ENCODE data around the gene BMP8A.
"Not testable (repeated sequence)": the region's sequence is repeated elsewhere in the genome, so short reads cannot be mapped to it uniquely, and the experiment has no call there.

Gene BMP8A

GRCh38 chr1:39508857-39509305 is 17.4 kb downstream of the BMP8A start:
- H3K4me2 ChIP-seq (ENCODE audit: insufficient read depth, low read length), result no peak overlapping the region
- no peaks in the 10 kb centered on the region for H3K36me3 ChIP-seq (ENCODE audit: insufficient read depth, low read length)
- H3K9ac ChIP-seq (ENCODE audit: low read depth, low read length), result no peak overlapping the region
- H2AFZ ChIP-seq (ENCODE audit: low read depth, low read length), result no peak overlapping the region
- no peaks in the 10 kb centered on the region for H3K9me3 ChIP-seq (ENCODE audit: insufficient read depth, low read length, severe bottlenecking)
- H4K20me1 ChIP-seq (ENCODE audit: insufficient read depth, low read length), result no peaks in the 10 kb centered on the region
- DNase-seq (no peak), ATAC-seq (ENCODE audit: insufficient read depth, low read depth) (peak; percentile 49)
- no peak overlapping the region for H3K27ac ChIP-seq (ENCODE audit: low read length)
- H3K27me3 ChIP-seq (ENCODE audit: insufficient read depth, low read length, poor library complexity), result no peaks in the 10 kb centered on the region
- H3K4me3 ChIP-seq (ENCODE audit: low read depth in 1 of 2, low read length in 2 of 2), result no peak overlapping the region
- TF ChIP-seq CTCF (IDR thresholded peaks at IDR 0.05; ENCODE audit: borderline replicate concordance, extremely low read depth, low read length, poor library complexity, severe bottlenecking) (no peak), EZH2 (IDR thresholded peaks at IDR 0.05; ENCODE audit: borderline replicate concordance, low read depth, low read length, severe bottlenecking) (no peak)
- no peaks in the 10 kb centered on the region for H3K79me2 ChIP-seq (ENCODE audit: insufficient read depth, low read length)
- H3K4me1 ChIP-seq (ENCODE audit: insufficient read depth, low read length), result no peaks in the 10 kb centered on the region

GRCh38 chr1:39509360-39510009 is 18.0 kb downstream of the BMP8A start:
- peak; percentile 60 for ATAC-seq (ENCODE audit: insufficient read depth, low read depth)
- Histone ChIP-seq H3K79me2 (ENCODE audit: insufficient read depth, low read length) (no peaks in the 10 kb centered on the region), H3K9me3 (ENCODE audit: insufficient read depth, low read length, severe bottlenecking) (no peaks in the 10 kb centered on the region), H3K4me1 (ENCODE audit: insufficient read depth, low read length) (no peaks in the 10 kb centered on the region), H3K4me3 (ENCODE audit: low read depth in 1 of 2, low read length in 2 of 2) (no peak overlapping the region), H3K4me2 (ENCODE audit: insufficient read depth, low read length) (no peak overlapping the region), H3K27me3 (ENCODE audit: insufficient read depth, low read length, poor library complexity) (no peaks in the 10 kb centered on the region), H3K27ac (ENCODE audit: low read length) (no peak overlapping the region), H4K20me1 (ENCODE audit: insufficient read depth, low read length) (no peaks in the 10 kb centered on the region), H3K9ac (ENCODE audit: low read depth, low read length) (no peak overlapping the region), H2AFZ (ENCODE audit: low read depth, low read length) (no peak overlapping the region), H3K36me3 (ENCODE audit: insufficient read depth, low read length) (no peaks in the 10 kb centered on the region)
- peak; percentile 47 for DNase-seq
- TF ChIP-seq EZH2 (IDR thresholded peaks at IDR 0.05; ENCODE audit: borderline replicate concordance, low read depth, low read length, severe bottlenecking) (no peak), CTCF (IDR thresholded peaks at IDR 0.05; ENCODE audit: borderline replicate concordance, extremely low read depth, low read length, poor library complexity, severe bottlenecking) (no peak)

GRCh38 chr1:39510570-39511186 is 19.2 kb downstream of the BMP8A start:
- DNase-seq; H3K36me3 ChIP-seq (ENCODE audit: insufficient read depth, low read length); H3K79me2 ChIP-seq (ENCODE audit: insufficient read depth, low read length); ATAC-seq (ENCODE audit: insufficient read depth, low read depth); H3K9me3 ChIP-seq (ENCODE audit: insufficient read depth, low read length, severe bottlenecking); H3K4me2 ChIP-seq (ENCODE audit: insufficient read depth, low read length); H3K27me3 ChIP-seq (ENCODE audit: insufficient read depth, low read length, poor library complexity); H2AFZ ChIP-seq (ENCODE audit: low read depth, low read length); H3K27ac ChIP-seq (ENCODE audit: low read length); H3K4me1 ChIP-seq (ENCODE audit: insufficient read depth, low read length); H4K20me1 ChIP-seq (ENCODE audit: insufficient read depth, low read length); H3K9ac ChIP-seq (ENCODE audit: low read depth, low read length); H3K4me3 ChIP-seq (ENCODE audit: low read depth in 1 of 2, low read length in 2 of 2): not testable (repeated sequence)

GRCh38 chr1:39511477-39511876 is 20.0 kb downstream of the BMP8A start:
- H3K9me3 ChIP-seq (ENCODE audit: insufficient read depth, low read length, severe bottlenecking); H3K36me3 ChIP-seq (ENCODE audit: insufficient read depth, low read length); H3K79me2 ChIP-seq (ENCODE audit: insufficient read depth, low read length); H2AFZ ChIP-seq (ENCODE audit: low read depth, low read length); H3K4me1 ChIP-seq (ENCODE audit: insufficient read depth, low read length); ATAC-seq (ENCODE audit: insufficient read depth, low read depth); DNase-seq; H3K9ac ChIP-seq (ENCODE audit: low read depth, low read length); H3K4me3 ChIP-seq (ENCODE audit: low read depth in 1 of 2, low read length in 2 of 2); H3K27me3 ChIP-seq (ENCODE audit: insufficient read depth, low read length, poor library complexity); H3K27ac ChIP-seq (ENCODE audit: low read length); H4K20me1 ChIP-seq (ENCODE audit: insufficient read depth, low read length); H3K4me2 ChIP-seq (ENCODE audit: insufficient read depth, low read length): not testable (repeated sequence)

- H3K4me1 ChIP-seq (ENCODE audit: insufficient read depth, low read length); H3K4me2 ChIP-seq (ENCODE audit: insufficient read depth, low read length); H2AFZ ChIP-seq (ENCODE audit: low read depth, low read length); ATAC-seq (ENCODE audit: insufficient read depth, low read depth); H3K79me2 ChIP-seq (ENCODE audit: insufficient read depth, low read length); H3K9me3 ChIP-seq (ENCODE audit: insufficient read depth, low read length, severe bottlenecking); H3K27me3 ChIP-seq (ENCODE audit: insufficient read depth, low read length, poor library complexity); DNase-seq; H3K36me3 ChIP-seq (ENCODE audit: insufficient read depth, low read length); H3K9ac ChIP-seq (ENCODE audit: low read depth, low read length); H3K27ac ChIP-seq (ENCODE audit: low read length); H3K4me3 ChIP-seq (ENCODE audit: low read depth in 1 of 2, low read length in 2 of 2); H4K20me1 ChIP-seq (ENCODE audit: insufficient read depth, low read length): not testable (repeated sequence)
Observed at GRCh38 chr1:39512234-39512847, 20.9 kb downstream of the BMP8A start.

GRCh38 chr1:39514710-39515124 is 23.3 kb downstream of the BMP8A start:
- H3K27ac ChIP-seq (ENCODE audit: low read length); H3K79me2 ChIP-seq (ENCODE audit: insufficient read depth, low read length); H3K36me3 ChIP-seq (ENCODE audit: insufficient read depth, low read length); H3K27me3 ChIP-seq (ENCODE audit: insufficient read depth, low read length, poor library complexity); H4K20me1 ChIP-seq (ENCODE audit: insufficient read depth, low read length); ATAC-seq (ENCODE audit: insufficient read depth, low read depth); H3K9ac ChIP-seq (ENCODE audit: low read depth, low read length); H2AFZ ChIP-seq (ENCODE audit: low read depth, low read length); H3K4me2 ChIP-seq (ENCODE audit: insufficient read depth, low read length); H3K9me3 ChIP-seq (ENCODE audit: insufficient read depth, low read length, severe bottlenecking); H3K4me1 ChIP-seq (ENCODE audit: insufficient read depth, low read length); DNase-seq; H3K4me3 ChIP-seq (ENCODE audit: low read depth in 1 of 2, low read length in 2 of 2): not testable (repeated sequence)

All from DND-41 (cell line).